ENCODE results near the gene MORF4L2. TPM values are rescaled to one million over a fixed set of nuclear protein-coding genes. Genes with fewer than 3 reads are reported as not detected.

Gene MORF4L2
- total and polyA plus RNA-seq, 2 of the 8 experiments (the other 6 are each of a cell fraction or from before 2014, with no cell fraction given): 235 to 373 TPM

GRCh38 chrX:103687073-103687695 is 685 bp upstream of the MORF4L2 start:
- H3K23me2 ChIP-seq (ENCODE audit: low read depth, low read length): no peaks in the 10 kb centered on the region; the same call in 1 of the 2 replicates
- ChIA-PET POLR2A (ENCODE audit: partially characterized antibody) (interaction anchor here (0.6 to 2.3 kb wide), 9 partner anchors 15 to 169 kb away, joined by 3 to 11 read pairs (median 3); partner anchors contain the start of gene TCEAL1), CTCF (ENCODE audit: partially characterized antibody) (no interaction called here)
- no peak overlapping the region for H2AFZ ChIP-seq (ENCODE audit: low read length)
- H3K4me1 ChIP-seq (replicated peaks in 1 of 4; ENCODE audit: control insufficient read depth in 3 of 4, insufficient read depth in 4 of 4, low read length in 3 of 4): peaks cover 0 to 2% (median 0%) of the 10 kb centered on the region in 4 experiments; a peak in 1 of 7 replicates
- 0% methylated on average over 8 of the region's 40 CpGs; no CpG with 5 or more reads in 1 of the 2 experiments for WGBS, 2 experiments (ENCODE audit: extremely low coverage in 1 of 2, insufficient coverage in 1 of 2, insufficient read length in 1 of 2, insufficient replicate concordance in 2 of 2, low coverage in 1 of 2, low lambda C conversion rate in 2 of 2, missing lambda C conversion rate in 1 of 2)
- no peaks in the 10 kb centered on the region for H3K79me1 ChIP-seq (ENCODE audit: low read depth, low read length)
- peak overlapping the region; percentile 10 to 83 (median 54) for H3K9ac ChIP-seq (replicated peaks in 1 of 4; ENCODE audit: extremely low read depth in 1 of 4, low read depth in 3 of 4, low read length in 3 of 4)
- H4K5ac ChIP-seq (ENCODE audit: insufficient read length, low read depth, low read length): peak overlapping the region; percentile 87
- peak overlapping the region; percentile 68 to 99 (median 77) for H3K4me3 ChIP-seq (ENCODE audit: extremely low read depth in 1 of 4, insufficient read depth in 2 of 4, low read depth in 3 of 4, low read length in 4 of 4)
- peaks cover 5 to 28% (median 17%) of the 10 kb centered on the region in 4 experiments; a peak in 6 of 8 replicates for H3K36me3 ChIP-seq (ENCODE audit: control insufficient read depth in 2 of 4, insufficient read depth in 4 of 4, low read length in 3 of 4)
- peak overlapping the region; percentile 53 for H3K4ac ChIP-seq (replicated peaks; ENCODE audit: insufficient read length, low read depth, low read length)
- H4K20me1 ChIP-seq (replicated peaks in 1 of 2; ENCODE audit: control insufficient read depth in 1 of 2, insufficient read depth in 2 of 2, low read length in 2 of 2): no peaks in the 10 kb centered on the region
- H3K56ac ChIP-seq (replicated peaks; ENCODE audit: insufficient read length, low read depth, low read length): peak overlapping the region; percentile 93
- H3K14ac ChIP-seq (ENCODE audit: insufficient read length): no peak overlapping the region
- peak overlapping the region; percentile 97 for H3K18ac ChIP-seq (ENCODE audit: extremely low read depth, low read length)
- H3K23ac ChIP-seq (ENCODE audit: insufficient read length): no peak overlapping the region
- peak overlapping the region; percentile 95; the same call in 1 of the 2 replicates for H4K8ac ChIP-seq (ENCODE audit: extremely low read depth, insufficient read depth, low read length)
- H2BK15ac ChIP-seq (ENCODE audit: low read length): no peak overlapping the region
- peaks cover 0 to 28% of the 10 kb centered on the region in 2 experiments; a peak in 3 of 4 replicates for H3K79me2 ChIP-seq (ENCODE audit: control insufficient read depth in 1 of 2, insufficient read depth in 2 of 2, low read length in 2 of 2)
- peak overlapping the region; percentile 95 for H2BK5ac ChIP-seq (ENCODE audit: low read depth, low read length)
- no peak overlapping the region for H2BK20ac ChIP-seq (ENCODE audit: low read length)
- H2BK120ac ChIP-seq (replicated peaks; ENCODE audit: low read depth, low read length): no peak overlapping the region
- FAIRE-seq (no peak), DNase-seq (ENCODE audit: low read depth in 1 of 2, low spot score in 2 of 2) (peak in 1 of 2 experiments; percentile 60)
- H3K27ac ChIP-seq (ENCODE audit: low read depth, low read length): peak overlapping the region; percentile 93
- peak overlapping the region; percentile 69 to 70 for H3K4me2 ChIP-seq (ENCODE audit: insufficient read depth in 1 of 2, low read depth in 2 of 2, low read length in 2 of 2)
- peak overlapping the region; percentile 98 for H4K91ac ChIP-seq (replicated peaks; ENCODE audit: insufficient read length, low read length)
- no peaks in the 10 kb centered on the region for H3K27me3 ChIP-seq (replicated peaks in 1 of 4; ENCODE audit: control insufficient read depth in 3 of 4, extremely low read depth in 1 of 4, insufficient read depth in 3 of 4, low read length in 3 of 4)
- no peak overlapping the region for H2AK5ac ChIP-seq (ENCODE audit: low read depth, low read length)
- H3K9me3 ChIP-seq (ENCODE audit: insufficient read depth in 2 of 2, low read depth in 1 of 2, low read length in 1 of 2): no peaks in the 10 kb centered on the region
- no peak overlapping the region for H2BK12ac ChIP-seq (ENCODE audit: low read depth, low read length)
- no peak; the same call in 1 of the 2 replicates for TF ChIP-seq PHF8 (conservative IDR thresholded peaks at IDR 0.05; ENCODE audit: low read depth, low read length)
- TF ChIP-seq SIN3A (conservative IDR thresholded peaks at IDR 0.05 in 1 of 2, IDR thresholded peaks at IDR 0.05 in 1 of 2; ENCODE audit: low read depth in 1 of 2, low read length in 2 of 2): 0 out of 4 replicates have a peak, but pooled peaks of 1 of the 2 experiments have one; percentile 4
- peak; percentile 61 for TF ChIP-seq TAF7 (optimal IDR thresholded peaks at IDR 0.05; ENCODE audit: borderline replicate concordance, low read depth, low read length)
- no peak for TF ChIP-seq POU5F1 (IDR thresholded peaks at IDR 0.05; ENCODE audit: low read depth, low read length)
- no peak for TF ChIP-seq SP2 (IDR thresholded peaks at IDR 0.05; ENCODE audit: low read length)
- no peak for TF ChIP-seq CREB1 (IDR thresholded peaks at IDR 0.05)
- peak; percentile 70 for TF ChIP-seq BACH1 (IDR thresholded peaks at IDR 0.05; ENCODE audit: low read length)
- TF ChIP-seq TEAD4 (IDR thresholded peaks at IDR 0.05; ENCODE audit: low read depth, low read length): no peak
- no peak for TF ChIP-seq BCL11A (IDR thresholded peaks at IDR 0.05; ENCODE audit: low read depth in 2 of 2, low read length in 2 of 2)
- TF ChIP-seq HDAC6 (IDR thresholded peaks at IDR 0.05; ENCODE audit: low read depth, low read length): no peak
- no peak for TF ChIP-seq MAFK (IDR thresholded peaks at IDR 0.05; ENCODE audit: low read depth, low read length)
- TF ChIP-seq POLR2AphosphoS5 (IDR thresholded peaks at IDR 0.05; ENCODE audit: low read depth, low read length): peak; percentile 85; the same call in 1 of the 2 replicates
- peak in 1 of 2 experiments; percentile 58; a peak in 1 of 3 replicates for TF ChIP-seq POLR2A (IDR thresholded peaks at IDR 0.05; ENCODE audit: control extremely low read depth in 1 of 2, low read depth in 2 of 2, low read length in 2 of 2)
- no peak for TF ChIP-seq ZNF274 (IDR thresholded peaks at IDR 0.05; ENCODE audit: borderline replicate concordance, extremely low read depth, low read length)
